Activated CD8-positive, alpha-beta T cell treated with anti-CD3 and anti-CD28 coated beads for 36 hours (primary cell): ENCODE data around the gene ARHGAP30. TPM values are rescaled to one million over a fixed set of nuclear protein-coding genes. Genes with fewer than 3 reads are reported as not detected.

ENCODE experiments used
- ATAC-seq: fragments of 200-7000 bp; cut with Tn5 transposase; one replicate; pipeline ENCODE4 v1.10.0; 2021; ENCODE audit warnings: mild to moderate bottlenecking, moderate library complexity
- CTCF ChIA-PET: fragments of 350-600 bp; sonication (Branson Sonifier 250); formaldehyde crosslinking; loops from one replicate; lab custom pipeline; 2021; ENCODE audit warnings: antibody characterized with exemption; lab: Charles Lee
- POLR2A ChIA-PET: fragments of 350-600 bp; sonication (Branson Sonifier 250); formaldehyde crosslinking; loops from one replicate; lab custom pipeline; 2021; ENCODE audit warnings: antibody characterized with exemption; lab: Charles Lee
- DNase-seq: peaks from one replicate; pipeline ENCODE4 v3.0.0-alpha.2; 2020
- H3K27ac Mint-ChIP-seq: one replicate; pipeline ENCODE4 v1.8.0; 2021; ENCODE audit warnings: mild to moderate bottlenecking, mixed read lengths
- H3K27me3 Mint-ChIP-seq: one replicate; pipeline ENCODE4 v1.8.0; 2021; ENCODE audit warnings: mixed read lengths
- H3K36me3 Mint-ChIP-seq: one replicate; pipeline ENCODE4 v1.8.0; 2021; ENCODE audit warnings: low read depth, mixed read lengths
- H3K4me1 Mint-ChIP-seq: one replicate; pipeline ENCODE4 v1.8.0; 2021; ENCODE audit warnings: low read depth, mixed read lengths
- H3K4me3 Mint-ChIP-seq: one replicate; pipeline ENCODE4 v1.8.0; 2021; ENCODE audit warnings: mild to moderate bottlenecking, moderate library complexity, mixed read lengths
- H3K9me3 Mint-ChIP-seq: one replicate; pipeline ENCODE4 v1.8.0; 2021; ENCODE audit warnings: mixed read lengths
- intact Hi-C: fragments of 100-400 bp; cut with micrococcal nuclease; formaldehyde crosslinking; loops from one replicate; pipeline ENCODE4 v1.10.0; 2022
- total RNA-seq, 2 experiments: library from RNA; stranded (reverse); gene quantifications; one replicate each; pipeline ENCODE4 v1.2.3, GENCODE V29; 2021
- TF ChIP-seq, protein P1 (sequence below): fragments of 200-600 bp; IDR thresholded peaks from one replicate; pipeline ENCODE4 v1.8.0; 2022; ENCODE audit warnings: antibody characterized with exemption, mild to moderate bottlenecking

Gene ARHGAP30
- total RNA-seq, 2 experiments from 2014 or later = 174 to 175 TPM

GRCh38 chr1:161076410-161076809 lies 6.7 kb upstream of the ARHGAP30 start:
- H3K27me3 Mint-ChIP-seq = no peaks in the 10 kb centered on the region
- H3K4me1 Mint-ChIP-seq = peaks cover 10% of the 10 kb centered on the region
- H3K9me3 Mint-ChIP-seq = no peaks in the 10 kb centered on the region
- no peak overlapping the region for H3K27ac Mint-ChIP-seq
- CTCF ChIA-PET = interaction anchor here (0.9 to 1.7 kb wide), 3 partner anchors 21 to 79 kb away, joined by 3 to 6 read pairs (median 4); no protein-coding TSS in a partner anchor
- no peak overlapping the region for H3K4me3 Mint-ChIP-seq
- ATAC-seq (no peak), DNase-seq (no peak)
- TF ChIP-seq, protein P1, sequence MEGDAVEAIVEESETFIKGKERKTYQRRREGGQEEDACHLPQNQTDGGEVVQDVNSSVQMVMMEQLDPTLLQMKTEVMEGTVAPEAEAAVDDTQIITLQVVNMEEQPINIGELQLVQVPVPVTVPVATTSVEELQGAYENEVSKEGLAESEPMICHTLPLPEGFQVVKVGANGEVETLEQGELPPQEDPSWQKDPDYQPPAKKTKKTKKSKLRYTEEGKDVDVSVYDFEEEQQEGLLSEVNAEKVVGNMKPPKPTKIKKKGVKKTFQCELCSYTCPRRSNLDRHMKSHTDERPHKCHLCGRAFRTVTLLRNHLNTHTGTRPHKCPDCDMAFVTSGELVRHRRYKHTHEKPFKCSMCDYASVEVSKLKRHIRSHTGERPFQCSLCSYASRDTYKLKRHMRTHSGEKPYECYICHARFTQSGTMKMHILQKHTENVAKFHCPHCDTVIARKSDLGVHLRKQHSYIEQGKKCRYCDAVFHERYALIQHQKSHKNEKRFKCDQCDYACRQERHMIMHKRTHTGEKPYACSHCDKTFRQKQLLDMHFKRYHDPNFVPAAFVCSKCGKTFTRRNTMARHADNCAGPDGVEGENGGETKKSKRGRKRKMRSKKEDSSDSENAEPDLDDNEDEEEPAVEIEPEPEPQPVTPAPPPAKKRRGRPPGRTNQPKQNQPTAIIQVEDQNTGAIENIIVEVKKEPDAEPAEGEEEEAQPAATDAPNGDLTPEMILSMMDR = no peak
- POLR2A ChIA-PET = interaction anchor here (0.6 to 1.3 kb wide), 2 partner anchors 22 to 54 kb away, joined by 3 to 4 read pairs; partner anchors contain the start of gene KLHDC9
- intact Hi-C loops = no loop called here
- H3K36me3 Mint-ChIP-seq = no peaks in the 10 kb centered on the region

DNA sequence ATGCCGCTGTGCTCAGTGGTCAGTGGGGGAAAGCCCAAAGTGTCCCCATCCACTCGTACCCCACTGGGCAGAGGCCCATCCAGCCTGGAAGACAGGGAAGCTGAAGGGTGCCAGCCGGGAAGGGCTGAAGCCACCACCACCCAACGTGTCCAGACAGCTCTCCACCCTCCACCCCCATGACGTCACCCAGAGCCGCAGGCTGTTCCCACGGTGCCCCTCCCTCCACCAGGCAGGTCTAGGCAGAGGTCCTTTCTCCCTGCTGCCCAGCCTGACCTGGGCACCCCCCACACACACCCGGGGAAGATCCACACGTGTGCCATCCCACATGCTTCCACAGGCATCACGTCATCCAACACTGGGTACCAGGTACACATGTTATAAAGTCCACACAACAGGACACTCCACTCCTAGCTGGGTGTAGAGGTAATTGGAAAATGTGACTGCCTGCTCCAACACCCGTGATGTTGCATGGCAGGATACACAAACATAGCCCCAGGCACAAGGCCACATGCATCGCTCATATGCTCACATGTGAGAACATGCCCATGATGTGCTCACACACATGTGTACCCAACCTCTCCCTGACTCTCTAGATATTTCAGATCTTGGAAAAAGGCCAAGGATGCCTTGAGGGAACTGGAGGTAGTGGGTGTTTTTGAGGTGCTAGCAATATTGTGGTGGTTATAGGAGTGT lies 5.1 kb upstream of the ARHGAP30 start:
- ChIA-PET CTCF (interaction anchor here (1.5 to 11.1 kb wide), 2 partner anchors 22 to 77 kb away, joined by 4 to 200 read pairs; partner anchors contain the start of gene KLHDC9), POLR2A (interaction anchor here (1.0 to 1.5 kb wide), 3 partner anchors 18 to 58 kb away, joined by 3 to 5 read pairs (median 4); partner anchors contain the start of gene DEDD)
- TF ChIP-seq, protein P1 = no peak
- H3K9me3 Mint-ChIP-seq = no peaks in the 10 kb centered on the region
- ATAC-seq (no peak), DNase-seq (no peak)
- intact Hi-C loops = no loop called here
- no peaks in the 10 kb centered on the region for H3K27me3 Mint-ChIP-seq
- H3K36me3 Mint-ChIP-seq = no peaks in the 10 kb centered on the region
- H3K27ac Mint-ChIP-seq = no peak overlapping the region
- no peak overlapping the region for H3K4me3 Mint-ChIP-seq
- peaks cover 24% of the 10 kb centered on the region for H3K4me1 Mint-ChIP-seq

- ATAC-seq (no peak), DNase-seq (peak; percentile 33)
- Mint-ChIP-seq H3K9me3 (no peaks in the 10 kb centered on the region), H3K4me3 (no peak overlapping the region), H3K36me3 (peaks cover 5% of the 10 kb centered on the region), H3K27me3 (no peaks in the 10 kb centered on the region), H3K27ac (peak overlapping the region; percentile 1), H3K4me1 (peaks cover 25% of the 10 kb centered on the region)
- ChIA-PET CTCF (interaction anchor here (0.8 to 11.1 kb wide), 5 partner anchors 12 to 67 kb away, joined by 3 to 200 read pairs (median 4); partner anchors contain the start of gene KLHDC9), POLR2A (interaction anchor here (0.6 to 1.5 kb wide), 6 partner anchors 15 to 59 kb away, joined by 3 to 5 read pairs (median 4); partner anchors contain the start of genes DEDD, KLHDC9 and USF1)
- TF ChIP-seq, protein P1 = no peak
- intact Hi-C loops = no loop called here
Observed at GRCh38 chr1:161073474-161074121, 3.9 kb upstream of the ARHGAP30 start.

- Mint-ChIP-seq H3K4me3 (no peak overlapping the region), H3K4me1 (peaks cover 26% of the 10 kb centered on the region), H3K36me3 (peaks cover 12% of the 10 kb centered on the region), H3K27ac (no peak overlapping the region), H3K27me3 (no peaks in the 10 kb centered on the region), H3K9me3 (no peaks in the 10 kb centered on the region)
- ChIA-PET POLR2A (interaction anchor here (0.6 to 5.3 kb wide), 7 partner anchors 9 to 44 kb away, joined by 3 to 57 read pairs (median 4); partner anchors contain the start of genes KLHDC9 and USF1), CTCF (interaction anchor here (1.0 to 11.1 kb wide), 8 partner anchors 12 to 64 kb away, joined by 3 to 200 read pairs (median 5); partner anchors contain the start of genes KLHDC9 and USF1)
- intact Hi-C loops = no loop called here
- ATAC-seq (no peak), DNase-seq (no peak)
- TF ChIP-seq, protein P1 = no peak
Observed at GRCh38 chr1:161072751-161073449, 3.2 kb upstream of the ARHGAP30 start.
